Activated T-helper 1 cell treated with anti-CD3 and anti-CD28 coated beads, Interleukin-2, amount 50 U/mL, for 16 hours (primary cell): ENCODE data around the gene KCNN2.

Source experiments
- DNase-seq, 2 donors: peaks; one replicate each; pipeline ENCODE4 v3.0.0-alpha.2; 2020; ENCODE audit warnings: low read depth in 1 of 2, low spot score in 1 of 2

The KCNN2 gene

GRCh38 chr5:114362197-114362976 lies 517 bp downstream of the KCNN2 start:
- no peak for DNase-seq

- no peak for DNase-seq
Measured at GRCh38 chr5:114362977-114363761, 1.3 kb downstream of the KCNN2 start.

DNA sequence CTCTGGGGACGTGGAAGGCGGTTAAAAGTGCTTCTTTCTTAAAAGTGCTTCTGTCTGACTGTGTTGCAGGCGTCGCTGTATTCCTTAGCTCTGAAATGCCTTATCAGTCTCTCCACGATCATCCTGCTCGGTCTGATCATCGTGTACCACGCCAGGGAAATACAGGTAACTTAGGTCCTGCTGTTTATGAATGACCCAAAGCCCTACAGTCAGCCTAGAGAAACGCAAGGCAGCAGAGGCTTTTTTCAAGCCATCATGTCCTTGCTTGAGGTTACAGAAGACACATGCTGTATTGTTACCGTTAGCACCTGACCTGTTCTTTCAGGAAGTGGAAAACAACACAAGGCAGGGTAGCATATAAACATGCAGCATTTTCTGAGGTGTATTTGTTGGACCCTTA lies 2.0 kb downstream of the KCNN2 start:
- DNase-seq: no peak

DNA sequence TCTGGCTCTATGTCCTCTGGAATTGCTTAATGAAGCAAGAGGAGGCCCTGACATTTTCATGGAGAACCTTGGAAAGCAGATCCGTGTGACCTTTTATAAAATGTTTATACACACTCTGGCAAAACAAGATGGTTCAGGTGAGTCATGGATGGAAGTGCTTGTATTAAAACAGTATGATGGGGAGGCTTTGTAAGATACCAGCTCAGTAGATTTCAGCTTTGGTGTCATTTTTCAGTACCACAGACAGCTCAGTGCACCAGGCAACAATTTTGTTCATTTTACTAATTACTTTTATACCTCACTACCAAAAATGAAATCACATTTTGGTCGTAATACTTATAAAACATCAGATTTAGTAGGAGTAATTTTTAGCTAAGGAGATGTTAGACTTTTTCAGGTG lies 5.2 kb downstream of the KCNN2 start:
- DNase-seq: no peak

- DNase-seq: no peak
Measured at GRCh38 chr5:114369680-114370417, 8.0 kb downstream of the KCNN2 start.

DNA sequence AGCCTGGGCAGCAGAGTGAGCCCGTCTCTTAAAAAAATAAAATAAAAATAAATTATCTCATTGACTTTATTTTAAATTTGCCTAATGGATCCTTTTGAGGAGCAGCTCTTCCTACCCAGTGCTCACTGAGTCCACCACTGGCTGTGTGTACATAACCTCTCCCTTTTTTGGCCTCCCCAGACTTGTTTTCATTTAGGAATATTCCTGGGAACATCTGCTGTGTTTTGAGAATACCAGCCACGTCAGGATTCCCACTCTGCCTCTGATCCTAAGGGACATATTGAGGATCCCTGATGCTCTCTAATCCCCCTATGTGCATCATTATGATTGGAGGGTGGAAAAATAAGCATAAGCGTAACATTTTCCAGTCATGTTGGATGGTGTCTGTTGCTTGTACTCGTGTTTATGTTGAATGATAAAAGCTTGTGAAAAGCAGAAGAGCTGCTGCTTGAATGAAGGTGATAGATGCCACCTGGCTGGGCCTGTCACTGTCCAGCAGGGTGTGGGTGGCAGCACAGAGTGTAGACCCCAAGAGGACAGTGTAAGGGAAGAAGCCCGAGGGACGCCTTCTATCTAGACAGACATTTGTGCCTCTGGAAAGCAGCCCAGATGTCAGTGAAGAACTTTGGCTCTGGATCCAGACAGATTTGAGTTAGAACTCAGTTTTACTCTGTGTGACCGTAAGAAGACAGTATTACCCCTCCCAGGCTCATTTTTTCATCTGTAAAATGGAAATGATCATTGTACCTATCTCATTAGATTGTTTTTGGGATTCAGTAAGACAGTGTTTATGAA lies 15.4 kb downstream of the KCNN2 start:
- DNase-seq: no peak

GRCh38 chr5:114377946-114378345 lies 16.1 kb downstream of the KCNN2 start:
- no peak for DNase-seq

DNA sequence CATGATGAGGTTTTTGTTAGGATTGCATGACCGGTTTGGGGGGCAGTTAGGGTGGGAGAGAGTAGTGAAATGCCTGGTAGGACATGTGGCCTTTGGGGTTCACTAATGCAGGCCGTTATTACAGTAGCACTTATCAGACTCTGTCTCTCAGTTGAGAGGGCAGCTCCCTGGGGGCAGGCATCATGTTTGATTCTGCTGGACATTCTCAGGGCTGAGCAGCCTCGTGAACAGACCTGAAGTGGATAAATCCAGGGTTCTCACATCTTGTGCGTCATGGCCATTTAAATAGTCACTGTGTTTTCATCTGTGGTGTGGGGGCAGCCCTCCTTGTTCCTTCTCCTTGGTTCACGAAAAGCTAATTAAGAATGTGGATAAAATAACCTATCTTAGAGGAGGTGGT lies 18.9 kb downstream of the KCNN2 start:
- DNase-seq: no peak

DNA sequence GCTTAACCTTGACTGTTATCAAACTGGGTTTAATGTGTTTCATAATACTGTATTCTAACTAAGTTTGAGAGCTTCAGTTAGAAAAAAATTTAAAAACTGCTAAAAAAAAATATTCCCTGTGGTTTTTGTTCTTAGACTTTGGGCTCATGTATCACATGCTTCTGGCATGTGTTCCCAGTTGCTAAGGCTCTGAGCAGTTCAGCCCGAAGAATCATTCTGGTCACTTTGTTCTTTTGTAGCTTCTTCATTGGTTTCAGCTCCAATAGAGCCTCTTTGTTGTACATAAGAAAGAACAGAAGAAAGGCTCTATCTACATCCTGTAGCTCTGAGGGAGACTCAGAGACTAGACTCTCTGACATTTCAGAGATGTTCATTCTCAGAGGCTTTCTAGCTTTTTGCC lies 25.6 kb downstream of the KCNN2 start:
- DNase-seq: no peak

DNA sequence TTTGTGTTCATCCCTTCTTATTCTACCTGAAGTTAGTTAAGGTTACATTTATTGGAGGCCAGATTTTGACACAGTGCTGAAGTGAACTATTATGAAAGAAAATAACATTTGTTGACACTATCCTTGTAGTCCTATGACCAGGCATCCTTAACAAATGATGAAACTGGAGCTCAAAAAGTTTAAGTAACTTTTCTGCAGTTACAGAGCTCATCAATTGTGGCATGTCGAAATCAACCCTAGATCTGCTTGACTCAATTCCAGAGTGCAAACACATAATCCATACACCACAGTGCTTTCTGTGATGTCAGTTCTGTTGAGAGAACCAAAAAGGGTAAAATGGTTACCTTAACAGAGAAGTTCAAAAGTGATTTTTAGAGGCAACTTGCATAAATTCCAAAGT lies 28.6 kb downstream of the KCNN2 start:
- no peak for DNase-seq

DNA sequence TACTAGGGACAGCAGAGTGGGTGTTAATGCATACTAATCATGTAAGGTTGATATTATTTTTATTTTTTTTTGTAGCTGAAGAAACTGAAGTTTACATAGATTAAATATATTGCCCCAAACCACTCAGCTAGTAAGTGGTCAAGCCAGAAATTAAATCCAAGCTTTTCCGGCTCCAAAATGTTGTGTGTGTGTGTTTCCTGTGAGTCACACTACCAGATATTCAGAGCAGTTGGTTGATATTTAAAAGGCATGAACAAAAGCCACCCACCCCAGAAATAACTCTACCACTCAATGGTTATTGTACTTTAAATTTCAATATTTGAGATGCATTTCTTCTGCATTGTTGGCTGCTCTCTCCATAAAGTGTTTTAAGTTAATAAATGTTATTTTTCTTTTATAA lies 29.5 kb downstream of the KCNN2 start:
- no peak for DNase-seq

- no peak for DNase-seq
Measured at GRCh38 chr5:114393159-114393558, 31.3 kb downstream of the KCNN2 start.

GRCh38 chr5:114402206-114402605 lies 40.3 kb downstream of the KCNN2 start:
- no peak for DNase-seq

DNA sequence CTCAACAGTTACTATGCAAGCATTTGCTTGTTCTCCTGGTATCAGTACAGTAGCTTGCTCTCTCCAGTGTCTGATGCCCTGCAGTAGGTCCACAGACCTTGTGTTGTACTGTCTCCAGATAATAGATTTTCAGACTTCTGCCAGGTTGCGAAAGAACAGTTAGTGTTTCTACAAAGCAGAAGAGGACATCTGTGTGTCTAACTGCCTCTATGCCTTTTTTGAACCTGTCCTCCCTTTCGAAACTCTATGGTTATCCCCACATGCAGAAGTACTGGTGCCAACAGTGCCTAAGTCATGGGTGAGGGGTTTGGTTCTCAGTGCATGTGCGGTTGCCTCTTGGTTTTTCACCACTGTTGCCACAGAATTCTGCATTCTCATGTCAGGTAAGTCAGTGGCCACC lies 45.9 kb downstream of the KCNN2 start:
- no peak for DNase-seq

- DNase-seq: no peak
Measured at GRCh38 chr5:114408847-114409246, 47.0 kb downstream of the KCNN2 start.

- DNase-seq: no peak
Measured at GRCh38 chr5:114411380-114411931, 49.6 kb downstream of the KCNN2 start.

DNA sequence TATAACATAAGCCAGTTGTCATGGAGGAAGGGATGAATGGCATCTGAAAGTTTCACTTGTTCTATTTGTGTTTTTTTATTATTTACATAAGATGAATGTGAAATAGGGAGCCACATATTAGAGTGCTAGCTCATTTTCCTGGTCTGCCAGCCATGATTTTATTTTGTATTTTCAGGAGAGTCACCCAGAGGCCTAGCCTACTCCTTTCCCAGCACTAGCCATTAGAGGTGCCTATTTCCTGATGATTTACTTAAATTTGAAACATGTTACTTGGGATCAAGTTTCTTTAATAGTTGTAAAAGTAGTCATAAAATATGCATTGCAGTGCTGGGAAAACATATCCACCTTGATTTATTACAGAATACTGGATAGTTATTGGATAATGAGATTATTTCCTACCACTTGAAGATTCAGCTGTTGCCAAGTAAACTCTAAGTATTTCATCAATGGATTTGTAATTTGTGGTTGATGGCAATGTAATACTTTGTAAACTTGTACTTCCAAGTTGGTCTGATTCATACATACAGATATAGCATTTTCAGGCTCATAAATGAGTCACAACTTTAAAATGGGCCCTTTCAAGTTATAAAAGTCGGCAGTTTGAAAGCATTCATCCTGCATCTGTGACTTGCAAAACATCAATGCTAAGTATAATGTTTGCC lies 50.8 kb downstream of the KCNN2 start:
- DNase-seq: no peak

- DNase-seq: no peak
Measured at GRCh38 chr5:114415760-114416159, 53.9 kb downstream of the KCNN2 start.

- DNase-seq: no peak
Measured at GRCh38 chr5:114416254-114416653, 54.4 kb downstream of the KCNN2 start.

- DNase-seq: no peak
Measured at GRCh38 chr5:114417519-114417918, 55.6 kb downstream of the KCNN2 start.
